ENCODE data around the gene SYT7. TPM values are rescaled to one million over a fixed set of nuclear protein-coding genes. Genes with fewer than 3 reads are reported as not detected.
"Not testable (repeated sequence)": the region's sequence is repeated elsewhere in the genome, so short reads cannot be mapped to it uniquely, and the experiment has no call there.

Gene SYT7
- total RNA-seq, 1 donor from 2014 or later: 28.2 TPM

DNA sequence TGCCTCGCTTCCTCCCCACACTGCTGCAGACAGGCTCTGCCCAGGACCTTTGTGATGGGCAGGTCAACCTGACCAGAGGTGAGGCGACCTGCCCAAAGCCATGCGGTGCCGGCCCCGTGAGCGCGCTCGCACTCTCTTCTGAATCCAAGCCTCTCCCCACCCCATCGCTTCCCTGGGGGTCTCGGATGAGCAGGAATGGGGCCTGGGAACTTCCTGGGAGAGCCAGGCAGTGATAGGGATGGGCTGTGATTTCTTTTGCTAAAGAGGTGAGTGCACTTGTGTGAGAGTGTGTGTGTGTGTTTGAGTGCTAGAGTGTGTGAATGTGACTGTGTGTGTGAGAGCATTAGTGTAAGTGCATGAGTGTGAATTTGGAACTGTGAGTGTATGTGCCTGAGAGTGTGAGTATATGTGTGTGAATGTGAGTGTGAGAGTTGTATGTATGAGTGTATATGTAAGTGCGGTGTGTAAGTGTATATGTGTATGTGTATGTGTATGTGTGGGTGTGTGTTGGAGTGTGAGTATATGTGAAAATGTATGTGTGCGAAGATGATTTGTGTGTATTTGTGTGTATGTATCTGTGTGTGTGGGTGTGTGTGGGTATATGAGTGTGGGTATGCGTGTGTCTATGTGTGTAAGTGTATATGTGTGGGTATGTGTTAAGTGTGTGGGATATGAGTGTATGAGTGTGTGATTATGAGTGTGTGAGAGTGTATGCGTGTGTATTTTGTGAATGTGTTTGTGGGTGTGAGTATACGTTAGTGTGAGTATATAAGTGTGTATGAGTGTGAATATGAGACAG is 84.1 kb downstream of the SYT7 start:
- intact Hi-C loops (cut with DNase I): no loop called here
- ATAC-seq (no peak), DNase-seq (ENCODE audit: missing footprints) (peak; percentile 66)

DNA sequence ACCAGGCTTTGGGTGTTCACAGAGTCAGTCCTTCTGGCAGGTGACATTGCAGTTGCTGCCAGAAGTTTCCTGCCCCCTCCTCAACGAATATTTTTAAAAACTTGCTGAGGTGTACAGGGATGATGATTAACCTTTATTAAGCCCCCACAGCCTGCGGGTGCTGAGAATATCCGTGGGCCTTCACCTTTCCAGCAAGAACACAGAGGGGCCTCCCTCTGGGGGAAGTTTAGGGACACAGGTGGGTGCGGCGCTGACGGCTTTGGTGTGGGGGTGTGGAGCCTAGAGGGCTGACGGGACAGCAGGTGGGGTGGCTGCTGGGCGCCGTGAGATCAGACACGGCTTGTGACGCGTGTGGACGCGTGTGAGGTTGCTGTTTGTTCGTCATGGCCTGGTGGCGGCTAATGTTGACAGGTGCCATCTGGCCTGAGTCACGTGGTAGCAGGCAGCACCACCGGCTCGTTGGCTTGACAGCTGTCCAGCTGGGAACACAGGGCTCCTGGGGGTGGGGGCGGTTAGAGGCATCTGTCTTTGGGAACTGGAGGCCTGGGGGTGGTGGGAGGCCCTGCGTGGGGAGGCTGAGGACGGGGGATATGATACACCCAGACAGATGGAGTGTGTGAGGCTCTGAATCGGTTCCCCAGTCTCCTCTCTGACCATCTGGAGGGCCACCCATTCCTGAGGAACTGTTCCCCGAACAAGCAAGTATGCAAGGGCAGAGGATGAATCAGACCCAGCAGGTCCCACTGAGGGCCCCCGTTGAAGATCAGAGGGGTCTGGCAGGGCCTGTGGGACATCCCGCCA is 84.9 kb downstream of the SYT7 start:
- intact Hi-C loops (cut with DNase I): no loop called here
- no peak for ATAC-seq
- DNase-seq (ENCODE audit: missing footprints): peak; percentile 64

DNA sequence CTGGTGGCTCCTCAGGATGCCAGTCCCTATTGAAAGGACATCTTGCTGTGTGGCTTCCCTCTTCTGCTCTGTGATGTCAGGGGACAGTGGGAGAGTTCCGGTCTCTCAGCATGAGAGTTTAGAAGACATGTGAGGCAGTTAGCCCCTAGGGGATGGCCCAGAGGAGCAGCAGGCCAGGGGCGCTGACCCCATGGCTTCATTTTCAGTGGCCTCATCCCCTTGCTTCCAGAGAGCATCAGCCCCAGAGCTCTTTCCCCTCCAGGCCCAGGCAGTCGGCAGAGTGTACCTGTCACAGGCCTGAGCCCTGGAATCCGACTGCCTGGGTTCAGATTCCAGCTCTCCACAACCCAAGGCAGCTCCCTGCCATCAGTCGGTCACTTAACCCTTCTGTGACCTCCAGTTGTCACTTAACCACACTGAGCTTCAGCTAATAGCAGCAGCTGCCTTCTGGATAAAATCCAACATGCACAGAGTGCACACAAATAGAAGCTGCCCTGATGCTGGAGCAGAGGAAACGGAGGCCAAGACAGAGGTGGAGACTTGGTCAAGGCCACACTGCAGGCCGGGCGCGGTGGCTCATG is 86.4 kb downstream of the SYT7 start:
- peak; percentile 52 for ATAC-seq
- DNase-seq (ENCODE audit: missing footprints): peak; percentile 70

DNA sequence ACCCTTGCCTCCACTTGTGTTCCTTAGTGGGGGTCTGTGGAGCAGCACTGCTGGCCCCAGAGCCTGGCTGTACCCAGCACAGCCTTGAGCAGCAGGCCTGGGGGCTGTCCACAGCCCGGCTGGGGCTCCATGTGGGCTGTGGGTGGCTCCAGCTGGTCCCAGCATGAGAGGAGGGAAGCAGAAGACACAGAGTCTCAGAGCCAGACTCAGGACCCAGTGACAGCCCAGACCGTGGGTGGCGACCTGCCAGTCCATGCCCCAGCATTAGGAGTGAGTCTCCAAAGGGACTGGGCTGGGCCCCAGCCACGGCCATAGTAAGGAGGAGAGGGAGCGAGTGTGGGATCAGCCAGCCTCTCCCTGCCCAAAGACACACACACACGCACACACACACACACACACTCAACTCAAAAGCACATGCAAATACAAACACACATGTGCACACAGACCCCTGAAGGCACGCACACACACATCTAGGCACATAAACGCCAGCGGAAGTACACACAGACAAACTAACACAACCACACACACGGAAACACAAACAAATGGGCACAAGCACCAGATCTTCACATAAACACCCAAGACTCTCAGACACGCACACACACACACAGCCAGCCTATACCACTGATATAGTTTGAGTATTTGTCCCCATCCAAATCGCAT is 89.0 kb downstream of the SYT7 start:
- DNase-seq (ENCODE audit: missing footprints) (no peak), ATAC-seq (no peak)
- intact Hi-C loops (cut with DNase I): no loop called here

More for the DNA sequence above, 86.4 kb downstream of the SYT7 start:
- intact Hi-C loops (cut with DNase I): no loop called here

DNA sequence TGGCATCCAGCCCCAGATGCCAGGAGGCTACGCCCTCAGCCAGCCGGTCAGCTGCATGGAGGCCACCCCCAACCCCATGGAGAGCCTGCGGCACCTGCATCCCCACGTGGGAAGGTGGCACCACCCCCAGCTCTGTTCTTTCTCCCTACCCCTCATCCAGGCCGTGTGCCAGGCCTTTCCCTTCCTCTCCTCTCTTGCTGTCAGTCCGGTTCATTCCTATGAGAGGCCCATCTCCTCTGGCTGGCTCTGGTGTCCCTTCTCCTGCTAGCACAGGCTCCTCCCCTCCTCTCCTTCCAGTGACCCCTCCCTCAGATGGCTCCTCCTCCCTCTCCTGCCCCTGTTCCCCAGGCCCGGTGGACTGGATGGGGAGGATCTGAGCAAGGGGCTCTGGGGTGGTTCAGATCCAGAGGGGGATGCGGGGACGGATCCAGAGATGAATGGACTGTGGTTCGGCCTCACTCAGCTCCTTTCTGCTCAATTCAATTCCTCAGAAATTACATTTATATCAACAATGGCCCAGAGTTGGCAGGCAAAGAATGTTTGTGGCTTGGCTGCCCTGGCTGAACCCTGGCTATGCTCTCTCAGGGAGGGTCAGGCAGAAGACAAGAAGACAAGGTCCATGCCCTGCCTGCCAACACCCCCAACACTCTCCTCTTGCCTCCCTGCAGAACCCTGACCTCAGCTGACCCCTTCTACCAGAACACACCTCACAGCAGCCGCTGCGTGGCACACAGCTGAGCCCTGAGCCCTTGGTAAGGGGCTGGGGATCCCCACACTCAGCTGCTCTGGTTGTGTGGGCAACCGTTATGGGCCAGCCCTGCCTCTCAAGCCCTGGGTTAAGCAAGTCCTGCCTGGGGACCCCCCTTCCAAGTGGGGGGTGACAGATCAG is 90.8 kb downstream of the SYT7 start:
- intact Hi-C loops (cut with DNase I): no loop called here
- ATAC-seq (peak; percentile 52), DNase-seq (ENCODE audit: missing footprints) (no peak)

DNA sequence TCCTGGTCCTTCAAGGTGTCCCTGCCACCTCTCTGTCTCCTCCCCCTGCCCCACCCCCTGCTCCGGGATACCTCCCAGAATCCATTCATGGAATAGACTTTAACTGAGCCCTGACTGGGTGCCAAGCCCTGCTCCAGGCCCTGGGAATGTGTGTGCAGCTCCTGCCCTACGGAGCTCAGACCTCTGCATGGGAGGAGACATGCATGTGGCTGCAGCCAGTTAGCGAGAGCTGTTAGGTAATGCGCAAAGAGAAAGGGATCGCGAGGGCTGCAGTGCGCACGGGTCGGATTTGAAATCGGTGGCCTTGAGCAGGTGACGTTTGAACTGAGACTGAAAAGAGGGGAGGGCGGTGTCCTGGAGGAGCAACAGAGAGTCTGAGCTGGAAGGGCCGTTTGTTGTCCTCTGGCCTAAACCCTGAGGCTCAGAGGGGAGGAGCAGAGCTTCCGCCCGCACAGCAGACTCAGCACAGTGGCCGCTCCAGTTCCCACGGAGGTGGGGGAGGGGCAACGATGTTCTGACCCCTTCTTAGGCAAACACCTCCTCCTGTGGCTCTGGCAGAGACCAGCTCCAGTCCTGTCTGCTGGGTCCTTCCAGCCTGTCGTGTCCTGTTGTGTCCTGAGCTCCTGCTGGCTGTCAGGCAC is 92.1 kb downstream of the SYT7 start:
- peak; percentile 80 for ATAC-seq
- DNase-seq (ENCODE audit: missing footprints): peak; percentile 78

DNA sequence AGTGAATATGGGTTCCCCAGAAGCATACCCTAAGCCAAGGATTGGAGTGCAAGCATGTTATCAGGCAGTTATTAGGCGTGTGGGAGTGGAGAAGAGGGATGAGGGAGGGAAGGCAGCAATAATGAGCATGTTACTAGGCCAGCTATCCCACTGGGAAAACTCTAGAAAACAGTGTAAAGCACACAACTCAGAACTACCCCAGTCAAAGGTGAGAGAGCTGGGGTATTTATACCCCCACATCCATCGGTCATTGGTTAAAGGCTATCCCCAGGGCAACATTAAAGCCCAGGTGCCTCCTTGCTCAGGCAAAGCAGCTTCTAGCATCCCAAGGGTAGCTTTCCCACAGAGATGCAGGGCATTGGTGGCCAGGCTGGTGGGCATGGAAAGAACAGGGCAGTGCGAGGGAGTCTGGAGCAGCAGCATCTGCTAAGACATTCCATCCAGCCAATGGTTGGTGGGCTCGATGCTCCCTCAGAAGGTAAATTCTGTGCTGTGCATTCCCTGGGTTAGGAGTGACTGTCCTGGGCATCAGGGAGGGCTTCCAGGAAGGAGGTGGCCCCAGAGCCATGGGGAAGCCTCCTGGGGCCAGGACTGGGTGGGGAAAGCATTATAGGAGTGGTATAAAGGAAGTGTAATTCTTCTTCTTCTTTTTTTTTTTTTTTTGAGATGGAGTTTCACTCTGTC is 93.4 kb downstream of the SYT7 start:
- no peak for DNase-seq (ENCODE audit: missing footprints)
- intact Hi-C loops (cut with DNase I): no loop called here
- no peak for ATAC-seq

More for the DNA sequence above, 92.1 kb downstream of the SYT7 start:
- intact Hi-C loops (cut with DNase I): no loop called here

DNA sequence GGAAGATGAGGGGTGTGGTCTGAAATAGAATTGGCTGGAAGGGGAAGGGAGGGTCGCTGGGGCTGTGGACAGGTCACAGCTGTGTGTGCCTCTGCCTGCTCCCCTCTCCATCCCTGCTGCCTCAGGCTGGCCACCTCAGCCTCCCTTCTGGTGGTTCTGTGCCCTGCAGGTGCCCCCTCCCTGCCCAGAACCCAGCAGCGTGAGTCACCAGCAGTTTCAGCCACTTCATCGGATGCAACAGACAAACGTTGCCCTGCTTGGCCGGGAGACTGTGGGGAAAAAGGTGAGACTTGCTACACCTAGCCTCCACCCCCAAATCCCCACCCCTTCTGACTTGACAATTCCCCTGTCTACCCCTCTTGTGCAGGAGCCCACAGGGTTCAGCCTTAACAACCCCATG is 94.1 kb downstream of the SYT7 start:
- intact Hi-C loops (cut with DNase I): no loop called here
- ATAC-seq: no peak

DNA sequence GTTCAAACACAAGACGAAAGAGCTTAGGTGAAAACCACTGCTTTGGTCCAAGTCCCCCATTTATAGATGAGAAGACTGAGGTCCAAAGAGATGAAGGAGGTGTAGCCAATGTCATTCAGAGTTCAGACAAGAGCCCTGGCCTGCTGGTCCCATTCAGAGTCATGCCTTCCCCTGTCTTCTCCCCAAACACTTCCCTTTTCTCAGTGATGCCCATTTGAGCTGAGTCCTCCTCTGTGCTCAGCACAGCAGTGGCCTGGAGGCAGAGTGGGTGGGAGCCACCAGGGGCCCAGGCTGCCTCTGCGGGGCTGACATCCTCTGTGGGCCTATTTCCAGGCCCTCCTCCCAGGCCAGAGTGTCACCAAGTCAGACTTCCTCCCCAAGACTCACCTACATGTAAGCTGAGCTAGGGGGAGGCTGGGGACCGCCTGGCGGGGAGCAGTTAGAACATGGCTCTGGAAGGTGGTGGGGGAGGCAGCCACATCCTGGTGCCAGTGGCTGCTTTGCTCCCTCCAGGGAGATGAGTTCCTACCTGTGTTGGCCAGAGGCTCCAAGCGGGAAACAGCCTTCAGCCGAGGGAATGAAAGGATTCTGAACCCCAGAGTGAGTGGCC is 94.8 kb downstream of the SYT7 start:
- ATAC-seq (no peak), DNase-seq (ENCODE audit: missing footprints) (no peak)
- intact Hi-C loops (cut with DNase I): no loop called here

More for the DNA sequence above, 94.1 kb downstream of the SYT7 start:
- DNase-seq (ENCODE audit: missing footprints): no peak

DNA sequence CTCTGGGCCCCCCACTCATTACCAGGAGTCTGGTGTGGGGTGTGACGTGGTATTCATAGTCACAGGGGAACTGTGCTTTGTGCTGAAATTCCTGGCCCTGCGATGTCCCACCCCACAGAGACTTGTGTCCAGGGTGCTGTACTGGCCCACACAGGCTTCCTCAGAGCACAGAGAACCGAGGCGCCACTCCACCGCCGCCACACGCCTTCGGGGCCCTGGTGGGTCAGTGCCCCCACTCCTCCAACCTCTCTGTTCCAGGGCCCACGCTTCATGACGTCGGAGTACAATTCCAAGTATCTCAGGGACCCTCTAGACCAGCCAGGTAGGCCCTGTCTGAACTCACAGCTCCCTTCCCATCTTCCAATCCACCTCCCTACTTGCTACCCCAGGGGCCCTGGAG is 95.8 kb downstream of the SYT7 start:
- intact Hi-C loops (cut with DNase I): no loop called here
- no peak for ATAC-seq
- no peak for DNase-seq (ENCODE audit: missing footprints)

DNA sequence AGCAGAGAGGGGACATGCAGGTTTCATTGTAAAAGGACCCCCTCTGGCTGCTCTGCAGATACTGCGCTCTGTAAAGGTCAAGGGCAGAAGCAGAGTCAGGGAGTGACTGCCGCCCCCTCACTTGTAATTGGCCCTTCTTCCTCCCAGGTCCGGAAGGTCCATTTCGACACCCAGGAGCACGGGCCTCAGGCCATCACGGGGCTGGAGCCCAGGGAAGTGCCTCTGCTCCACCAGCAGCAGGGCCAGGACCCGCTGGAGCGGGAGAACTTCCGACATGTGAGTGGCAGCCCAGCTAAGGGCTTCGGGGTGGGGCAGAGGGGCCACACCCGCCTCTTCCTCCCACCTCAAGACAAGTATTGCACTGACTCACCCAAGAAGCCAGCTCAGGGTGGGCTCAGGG is 96.3 kb downstream of the SYT7 start:
- ATAC-seq (no peak), DNase-seq (ENCODE audit: missing footprints) (no peak)
- intact Hi-C loops (cut with DNase I): no loop called here

DNA sequence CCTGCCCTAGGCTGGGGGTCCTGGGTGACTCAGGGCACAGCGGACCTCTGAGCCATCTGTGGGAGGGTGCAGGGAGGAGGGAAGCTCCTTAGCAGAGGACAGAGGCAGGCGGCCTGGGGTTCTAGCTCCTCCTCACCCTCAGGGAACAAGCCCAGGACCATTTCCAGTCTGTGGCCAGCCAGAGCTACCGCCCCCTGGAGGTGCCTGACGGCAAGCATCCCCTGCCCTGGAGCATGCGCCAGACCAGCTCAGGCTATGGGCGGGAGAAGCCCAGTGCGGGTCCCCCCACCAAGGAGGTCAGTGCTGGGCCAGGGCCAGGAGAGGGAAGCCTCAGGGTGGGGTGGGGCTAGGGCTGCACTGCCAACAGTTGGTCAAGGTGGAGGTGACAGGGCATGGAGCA is 98.4 kb downstream of the SYT7 start:
- DNase-seq (ENCODE audit: missing footprints) (no peak), ATAC-seq (peak; percentile 23)
- intact Hi-C loops (cut with DNase I): no loop called here

DNA sequence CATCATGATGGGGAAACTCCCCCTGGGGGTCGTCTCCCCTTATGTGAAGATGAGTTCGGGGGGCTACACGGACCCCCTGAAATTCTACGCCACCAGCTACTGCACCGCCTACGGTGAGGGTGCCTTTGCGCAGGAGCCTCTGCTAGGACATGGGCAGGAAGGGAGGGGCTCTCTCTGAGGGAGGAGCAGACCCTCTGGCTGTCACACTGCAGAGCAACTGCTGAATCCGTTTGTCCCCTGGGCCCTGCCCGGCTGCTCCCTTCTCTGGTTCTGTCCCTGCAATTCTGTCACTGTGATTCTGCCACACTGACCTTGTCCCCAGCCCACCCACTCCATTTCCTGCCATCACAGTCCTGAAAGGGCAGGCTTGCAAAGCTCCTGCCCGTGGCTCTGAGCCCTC is 99.1 kb downstream of the SYT7 start:
- intact Hi-C loops (cut with DNase I): no loop called here
- ATAC-seq (peak; percentile 14), DNase-seq (ENCODE audit: missing footprints) (no peak)

DNA sequence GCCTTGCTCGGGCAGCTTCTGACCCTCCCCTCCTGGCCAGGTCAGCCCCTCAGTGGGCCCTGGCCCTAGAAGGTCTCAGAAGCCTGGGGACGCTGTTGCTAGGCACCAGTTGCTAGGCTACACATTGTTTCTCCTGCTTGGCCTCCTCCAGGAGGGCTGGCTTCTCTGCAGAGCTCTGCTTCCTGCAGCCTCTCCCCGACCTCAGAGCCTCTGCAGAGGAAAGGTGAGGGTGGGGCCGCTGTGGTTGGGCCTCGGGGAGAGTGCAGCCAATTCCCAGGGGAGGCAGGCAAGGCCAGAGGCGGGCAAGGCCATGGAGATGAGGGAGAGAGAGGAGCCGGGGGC is 99.9 kb downstream of the SYT7 start:
- ATAC-seq (no peak), DNase-seq (ENCODE audit: missing footprints) (no peak)
- intact Hi-C loops (cut with DNase I): no loop called here

DNA sequence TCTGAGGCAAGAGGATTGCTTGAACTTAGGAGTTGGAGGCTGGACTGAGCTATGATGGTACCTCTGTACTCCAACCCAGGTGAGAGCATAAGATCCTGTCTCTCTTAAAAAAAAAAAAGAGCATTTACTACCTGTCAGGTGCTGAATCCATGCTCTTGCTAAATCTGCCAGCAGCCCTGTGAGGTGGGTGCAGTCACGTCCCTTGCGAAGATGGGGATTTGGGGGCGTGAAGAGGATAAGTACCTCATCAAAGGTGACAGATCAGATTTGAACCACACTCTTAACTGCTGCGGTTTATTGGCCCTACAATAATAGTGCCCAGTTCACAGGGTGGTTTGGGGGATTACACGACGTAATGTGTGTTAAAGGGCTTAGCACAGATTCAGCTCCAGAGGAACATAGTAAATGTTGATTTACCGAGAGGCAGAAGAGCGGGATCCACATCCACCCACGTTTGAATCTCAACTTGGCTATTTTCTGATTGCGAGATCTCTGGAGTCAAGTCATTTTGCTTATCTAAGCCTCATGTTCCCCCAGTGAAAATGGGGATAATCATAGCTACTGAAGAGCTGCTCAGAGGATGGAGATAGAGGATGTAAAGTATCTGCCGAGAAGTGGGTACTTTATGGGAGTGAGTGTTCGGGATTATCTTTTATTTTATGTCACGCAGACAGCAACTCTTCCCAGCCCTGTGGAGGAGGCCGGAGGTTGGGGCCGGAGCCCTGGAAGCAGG is 100.4 kb downstream of the SYT7 start:
- no peak for DNase-seq (ENCODE audit: missing footprints)
- intact Hi-C loops (cut with DNase I): no loop called here
- no peak for ATAC-seq

DNA sequence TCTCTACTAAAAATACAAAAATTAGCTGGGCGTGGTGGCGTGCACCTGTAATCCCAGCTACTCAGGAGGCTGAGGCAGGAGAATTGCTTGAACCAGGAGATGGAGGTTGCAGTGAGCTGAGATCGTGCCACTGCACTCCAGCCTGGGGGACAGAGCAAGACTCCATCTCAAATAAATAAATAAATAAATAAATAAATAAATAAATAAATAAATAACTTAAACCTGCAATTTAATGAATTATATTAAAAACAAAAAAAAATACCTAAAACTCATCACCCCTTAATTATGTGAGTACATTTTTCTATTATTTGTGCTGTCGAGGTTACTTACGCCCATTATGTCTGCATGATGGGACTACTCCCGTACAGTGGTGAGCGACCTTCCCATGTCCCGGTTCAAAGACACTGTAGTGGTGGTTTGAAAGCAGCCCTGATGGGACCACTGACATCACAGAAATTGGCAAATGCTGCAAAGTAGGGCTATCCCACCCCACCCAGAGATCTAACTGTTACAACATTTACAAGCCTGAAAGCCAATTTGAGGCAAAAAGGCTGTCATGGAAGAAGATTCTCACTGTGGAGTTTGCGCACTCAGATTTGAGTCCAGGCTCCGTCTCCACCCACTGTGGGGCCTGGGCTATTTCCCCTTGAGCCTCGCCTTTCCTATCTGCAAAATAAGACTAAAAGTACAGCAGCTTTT is 101.4 kb downstream of the SYT7 start:
- intact Hi-C loops (cut with DNase I); DNase-seq (ENCODE audit: missing footprints): not testable (repeated sequence)
- ATAC-seq: peak; percentile 31
